ENCODE measurements around the gene ACD.

The ACD gene

DNA sequence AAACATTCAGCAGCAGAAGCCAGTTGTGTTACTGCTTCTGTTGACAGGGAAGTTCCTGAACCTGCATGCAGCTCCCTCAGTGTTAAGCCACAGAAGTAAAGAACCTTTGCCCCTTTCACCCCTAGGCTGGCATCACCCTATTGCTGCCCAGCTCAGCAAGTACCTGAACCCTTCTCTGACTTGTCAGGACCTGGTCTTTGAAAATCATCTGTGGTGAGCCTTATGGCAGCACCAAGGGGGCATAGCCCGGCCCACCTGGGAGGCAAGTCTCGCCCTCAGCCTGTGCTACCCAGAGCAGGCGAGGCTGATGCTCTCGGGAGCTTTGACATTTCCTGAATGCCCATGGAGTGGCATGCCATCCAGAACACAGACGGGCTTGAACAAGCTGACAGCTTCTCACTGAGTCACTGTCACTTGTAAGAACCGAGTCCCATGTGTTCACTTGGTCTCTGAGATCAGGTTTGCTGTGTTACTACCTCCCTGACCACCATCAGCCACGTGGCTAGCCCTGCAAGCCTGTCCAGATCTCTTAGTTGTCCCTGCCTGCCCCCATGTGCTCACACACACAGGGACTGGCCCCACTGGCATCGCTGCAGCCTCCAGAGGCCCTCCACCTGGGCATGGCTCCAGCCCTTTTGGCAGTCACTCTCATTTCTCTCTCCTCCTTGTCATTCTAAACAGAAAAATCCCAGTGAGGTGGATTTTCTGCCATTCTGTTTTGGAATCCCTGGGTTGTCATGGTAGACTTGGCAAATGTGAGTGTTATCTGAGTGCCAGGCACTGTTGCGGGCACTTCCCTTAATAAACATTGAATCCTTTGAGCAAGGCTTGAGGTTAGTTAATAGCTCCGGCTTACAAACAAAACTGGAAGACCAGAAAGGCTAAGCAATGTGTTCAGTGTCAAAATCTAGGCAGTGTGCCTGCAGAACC lies 18.0 kb downstream of the ACD start:
- no peaks in the 10 kb centered on the region for H3K9me3 ChIP-seq
- peaks cover 24% of the 10 kb centered on the region for H3K27me3 ChIP-seq
- peaks cover 30% of the 10 kb centered on the region for H3K36me3 ChIP-seq
- H3K4me1 ChIP-seq (ENCODE audit: control insufficient read depth in 1 of 2, insufficient read depth in 1 of 2, low read depth in 1 of 2, low read length in 1 of 2) = peaks cover 10 to 14% of the 10 kb centered on the region in 2 experiments
- no peak overlapping the region for H3K27ac ChIP-seq
- no peak overlapping the region for H3K4me3 ChIP-seq (ENCODE audit: low read depth in 1 of 2, low read length in 1 of 2)
- TF ChIP-seq, protein P1, sequence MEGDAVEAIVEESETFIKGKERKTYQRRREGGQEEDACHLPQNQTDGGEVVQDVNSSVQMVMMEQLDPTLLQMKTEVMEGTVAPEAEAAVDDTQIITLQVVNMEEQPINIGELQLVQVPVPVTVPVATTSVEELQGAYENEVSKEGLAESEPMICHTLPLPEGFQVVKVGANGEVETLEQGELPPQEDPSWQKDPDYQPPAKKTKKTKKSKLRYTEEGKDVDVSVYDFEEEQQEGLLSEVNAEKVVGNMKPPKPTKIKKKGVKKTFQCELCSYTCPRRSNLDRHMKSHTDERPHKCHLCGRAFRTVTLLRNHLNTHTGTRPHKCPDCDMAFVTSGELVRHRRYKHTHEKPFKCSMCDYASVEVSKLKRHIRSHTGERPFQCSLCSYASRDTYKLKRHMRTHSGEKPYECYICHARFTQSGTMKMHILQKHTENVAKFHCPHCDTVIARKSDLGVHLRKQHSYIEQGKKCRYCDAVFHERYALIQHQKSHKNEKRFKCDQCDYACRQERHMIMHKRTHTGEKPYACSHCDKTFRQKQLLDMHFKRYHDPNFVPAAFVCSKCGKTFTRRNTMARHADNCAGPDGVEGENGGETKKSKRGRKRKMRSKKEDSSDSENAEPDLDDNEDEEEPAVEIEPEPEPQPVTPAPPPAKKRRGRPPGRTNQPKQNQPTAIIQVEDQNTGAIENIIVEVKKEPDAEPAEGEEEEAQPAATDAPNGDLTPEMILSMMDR (IDR thresholded peaks at IDR 0.05) = no peak

DNA sequence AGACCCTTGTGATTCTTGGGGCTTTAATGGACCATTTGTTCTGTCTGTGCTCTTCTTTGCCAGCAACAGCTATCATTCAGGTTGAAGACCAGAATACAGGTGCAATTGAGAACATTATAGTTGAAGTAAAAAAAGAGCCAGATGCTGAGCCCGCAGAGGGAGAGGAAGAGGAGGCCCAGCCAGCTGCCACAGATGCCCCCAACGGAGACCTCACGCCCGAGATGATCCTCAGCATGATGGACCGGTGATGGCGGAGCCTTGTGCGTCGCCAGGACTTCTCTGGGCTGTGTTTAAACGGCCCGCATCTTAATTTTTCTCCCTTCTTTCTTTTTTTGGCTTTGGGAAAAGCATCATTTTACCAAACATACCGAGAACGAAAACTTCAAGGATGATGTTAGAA lies 22.4 kb downstream of the ACD start:
- Histone ChIP-seq H3K36me3 (peaks cover 70% of the 10 kb centered on the region), H3K4me1 (ENCODE audit: control insufficient read depth in 1 of 2, insufficient read depth in 1 of 2, low read depth in 1 of 2, low read length in 1 of 2) (no peaks in the 10 kb centered on the region), H3K4me3 (ENCODE audit: low read depth in 1 of 2, low read length in 1 of 2) (no peak overlapping the region), H3K9me3 (no peaks in the 10 kb centered on the region), H3K27me3 (no peaks in the 10 kb centered on the region), H3K27ac (no peak overlapping the region)
- TF ChIP-seq, protein P1 (IDR thresholded peaks at IDR 0.05) = no peak

DNA sequence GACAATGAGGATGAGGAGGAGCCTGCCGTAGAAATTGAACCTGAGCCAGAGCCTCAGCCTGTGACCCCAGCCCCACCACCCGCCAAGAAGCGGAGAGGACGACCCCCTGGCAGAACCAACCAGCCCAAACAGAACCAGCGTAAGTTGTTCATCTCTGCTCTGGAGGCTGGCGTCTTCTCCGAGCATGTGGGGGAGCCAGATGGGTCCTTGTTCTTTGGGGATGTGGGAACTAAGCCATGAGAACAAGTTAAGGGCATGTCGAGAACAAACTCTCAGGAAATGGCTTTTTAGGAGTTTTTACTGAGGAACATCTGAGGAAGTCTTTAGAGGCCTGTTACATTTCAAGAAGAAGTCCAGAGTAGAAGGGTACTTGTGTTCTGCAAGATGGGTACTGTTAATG lies 23.3 kb downstream of the ACD start:
- TF ChIP-seq, protein P1 (IDR thresholded peaks at IDR 0.05) = no peak
- no peak overlapping the region for H3K27ac ChIP-seq
- no peaks in the 10 kb centered on the region for H3K9me3 ChIP-seq
- H3K4me1 ChIP-seq (ENCODE audit: control insufficient read depth in 1 of 2, insufficient read depth in 1 of 2, low read depth in 1 of 2, low read length in 1 of 2) = no peaks in the 10 kb centered on the region
- H3K4me3 ChIP-seq (ENCODE audit: low read depth in 1 of 2, low read length in 1 of 2) = no peak overlapping the region
- no peaks in the 10 kb centered on the region for H3K27me3 ChIP-seq
- peaks cover 79% of the 10 kb centered on the region for H3K36me3 ChIP-seq

- H3K4me3 ChIP-seq (ENCODE audit: low read depth in 1 of 2, low read length in 1 of 2) = no peak overlapping the region
- peaks cover 94% of the 10 kb centered on the region for H3K36me3 ChIP-seq
- no peaks in the 10 kb centered on the region for H3K27me3 ChIP-seq
- H3K4me1 ChIP-seq (ENCODE audit: control insufficient read depth in 1 of 2, insufficient read depth in 1 of 2, low read depth in 1 of 2, low read length in 1 of 2) = no peaks in the 10 kb centered on the region
- no peak overlapping the region for H3K27ac ChIP-seq
- TF ChIP-seq, protein P1 (IDR thresholded peaks at IDR 0.05) = no peak
- H3K9me3 ChIP-seq = no peaks in the 10 kb centered on the region
Measured at GRCh38 chr16:67632415-67633172, 27.5 kb downstream of the ACD start.

- Histone ChIP-seq H3K4me1 (ENCODE audit: control insufficient read depth in 1 of 2, insufficient read depth in 1 of 2, low read depth in 1 of 2, low read length in 1 of 2) (no peaks in the 10 kb centered on the region), H3K4me3 (ENCODE audit: low read depth in 1 of 2, low read length in 1 of 2) (no peak overlapping the region), H3K9me3 (no peaks in the 10 kb centered on the region), H3K36me3 (peaks cover 91% of the 10 kb centered on the region), H3K27me3 (no peaks in the 10 kb centered on the region), H3K27ac (no peak overlapping the region)
- TF ChIP-seq, protein P1 (IDR thresholded peaks at IDR 0.05) = no peak
Measured at GRCh38 chr16:67628216-67628615, 31.8 kb downstream of the ACD start.

Measured in neutrophil (primary cell).